SW480 (cell line): Measurements from ENCODE around the gene ZFYVE28.

ENCODE experiments used
- DNase-seq: peaks from one replicate; pipeline ENCODE4 v3.0.0-alpha.2; 2016; ENCODE audit warnings: low spot score

The ZFYVE28 gene

GRCh38 chr4:2302387-2303119 is 115.9 kb downstream of the ZFYVE28 start:
- DNase-seq: no peak

GRCh38 chr4:2301806-2302205 is 116.6 kb downstream of the ZFYVE28 start:
- DNase-seq: no peak

DNA sequence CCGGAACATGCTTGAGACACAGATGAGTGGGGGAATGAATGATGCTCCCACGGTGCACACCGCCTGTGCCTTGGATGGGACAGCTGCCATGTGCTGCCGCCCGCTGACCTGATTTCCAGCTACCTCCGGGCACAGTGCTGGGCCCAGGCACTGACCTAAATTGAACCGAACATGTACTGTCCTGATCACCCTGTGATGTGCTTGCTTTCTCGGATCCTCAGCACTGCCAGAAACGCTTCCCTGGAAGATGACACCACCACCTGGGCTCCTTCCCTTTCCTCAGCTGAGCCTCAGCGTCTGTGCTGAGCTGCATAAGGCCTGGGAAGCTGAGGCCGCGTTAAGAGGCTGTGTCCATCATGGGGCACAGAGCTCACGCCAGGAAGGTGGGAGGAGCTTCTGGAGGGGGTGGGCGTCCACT is 117.2 kb downstream of the ZFYVE28 start:
- no peak for DNase-seq

DNA sequence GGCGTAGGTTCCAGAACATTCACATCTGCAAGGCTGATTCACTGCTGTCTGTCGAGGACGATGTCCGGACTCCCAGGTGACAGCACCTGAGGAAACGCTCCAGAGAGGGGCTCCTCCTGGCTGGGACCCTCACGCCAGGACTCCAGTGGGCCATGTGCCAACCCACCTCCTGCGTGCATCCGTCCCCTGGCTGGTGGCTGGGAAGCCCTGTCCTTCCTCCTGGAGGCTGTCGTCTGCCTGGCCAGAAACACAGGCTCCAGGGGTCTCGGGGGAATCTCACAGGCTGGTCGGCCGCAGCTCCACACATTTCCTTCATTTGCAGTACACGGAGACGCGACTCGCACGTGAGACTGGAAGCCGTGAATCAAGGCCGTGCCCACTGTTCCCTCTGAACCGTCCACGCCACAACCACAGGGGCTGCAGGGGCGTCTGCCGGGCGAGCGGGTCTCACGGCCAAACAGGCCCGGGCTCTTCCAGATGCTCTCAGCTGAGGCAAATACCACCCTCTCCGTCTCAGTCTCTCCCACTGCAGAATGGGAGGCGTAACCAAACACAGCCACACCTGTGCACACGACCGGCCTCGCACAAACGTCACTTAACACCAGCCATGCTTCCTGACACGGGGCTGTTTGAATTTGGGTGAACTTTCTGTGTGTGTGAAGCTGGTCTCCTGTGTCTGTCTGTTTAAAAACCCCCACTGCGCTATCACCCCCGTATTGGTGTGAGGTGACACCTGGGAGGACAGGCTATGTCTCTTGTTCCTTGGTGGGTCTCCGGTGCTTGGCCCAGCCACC is 117.8 kb downstream of the ZFYVE28 start:
- no peak for DNase-seq

DNA sequence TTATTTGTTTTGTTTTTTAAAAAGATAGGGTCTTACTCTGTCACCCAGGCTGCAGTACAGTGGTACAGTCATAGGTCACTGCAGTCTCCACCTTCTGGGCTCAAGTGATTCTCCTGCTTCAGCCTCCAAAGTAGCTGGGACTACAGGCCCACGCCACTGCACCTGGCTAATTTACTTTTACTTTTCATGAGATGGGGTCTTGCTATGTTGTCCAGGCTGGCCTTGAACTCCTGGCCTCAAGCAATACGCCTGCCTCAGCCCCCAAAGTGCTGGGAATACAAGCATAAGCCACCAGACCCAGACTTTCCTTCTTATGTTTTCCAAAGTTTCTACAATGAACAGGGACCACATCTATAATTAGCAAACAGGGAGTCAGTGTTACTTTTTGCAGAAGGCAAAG is 118.7 kb downstream of the ZFYVE28 start:
- DNase-seq: no peak

DNA sequence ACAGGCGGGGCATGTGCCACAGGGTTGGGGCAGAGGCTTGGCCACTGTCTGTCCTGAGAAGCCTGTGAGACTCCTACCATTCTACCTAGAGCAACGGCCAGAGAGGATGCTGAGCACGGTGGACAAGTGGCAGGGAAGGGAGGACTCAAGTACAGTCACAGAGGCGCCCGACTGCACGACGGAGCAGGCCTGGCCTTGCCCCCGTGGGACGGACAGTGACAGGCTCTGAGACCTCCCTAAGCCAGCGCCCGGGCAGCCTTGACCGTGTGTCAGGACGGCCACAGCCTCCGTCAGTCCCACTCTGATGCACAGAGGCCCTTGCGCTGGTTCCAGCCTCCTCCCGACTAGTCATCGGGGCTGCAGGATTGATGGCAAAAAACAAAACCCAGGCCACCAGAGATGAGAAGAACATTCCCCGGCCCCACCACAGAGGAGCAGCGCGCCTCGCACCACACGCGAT is 119.9 kb downstream of the ZFYVE28 start:
- no peak for DNase-seq

GRCh38 chr4:2297606-2298531 is 120.6 kb downstream of the ZFYVE28 start:
- no peak for DNase-seq

GRCh38 chr4:2296631-2297601 is 121.5 kb downstream of the ZFYVE28 start:
- no peak for DNase-seq

- no peak for DNase-seq
These were observed 122.5 kb downstream of the ZFYVE28 start for GRCh38 chr4:2295900-2296442.

- no peak for DNase-seq
These were observed 122.9 kb downstream of the ZFYVE28 start for GRCh38 chr4:2295500-2295899.

GRCh38 chr4:2292646-2293108 is 125.8 kb downstream of the ZFYVE28 start:
- no peak for DNase-seq

DNA sequence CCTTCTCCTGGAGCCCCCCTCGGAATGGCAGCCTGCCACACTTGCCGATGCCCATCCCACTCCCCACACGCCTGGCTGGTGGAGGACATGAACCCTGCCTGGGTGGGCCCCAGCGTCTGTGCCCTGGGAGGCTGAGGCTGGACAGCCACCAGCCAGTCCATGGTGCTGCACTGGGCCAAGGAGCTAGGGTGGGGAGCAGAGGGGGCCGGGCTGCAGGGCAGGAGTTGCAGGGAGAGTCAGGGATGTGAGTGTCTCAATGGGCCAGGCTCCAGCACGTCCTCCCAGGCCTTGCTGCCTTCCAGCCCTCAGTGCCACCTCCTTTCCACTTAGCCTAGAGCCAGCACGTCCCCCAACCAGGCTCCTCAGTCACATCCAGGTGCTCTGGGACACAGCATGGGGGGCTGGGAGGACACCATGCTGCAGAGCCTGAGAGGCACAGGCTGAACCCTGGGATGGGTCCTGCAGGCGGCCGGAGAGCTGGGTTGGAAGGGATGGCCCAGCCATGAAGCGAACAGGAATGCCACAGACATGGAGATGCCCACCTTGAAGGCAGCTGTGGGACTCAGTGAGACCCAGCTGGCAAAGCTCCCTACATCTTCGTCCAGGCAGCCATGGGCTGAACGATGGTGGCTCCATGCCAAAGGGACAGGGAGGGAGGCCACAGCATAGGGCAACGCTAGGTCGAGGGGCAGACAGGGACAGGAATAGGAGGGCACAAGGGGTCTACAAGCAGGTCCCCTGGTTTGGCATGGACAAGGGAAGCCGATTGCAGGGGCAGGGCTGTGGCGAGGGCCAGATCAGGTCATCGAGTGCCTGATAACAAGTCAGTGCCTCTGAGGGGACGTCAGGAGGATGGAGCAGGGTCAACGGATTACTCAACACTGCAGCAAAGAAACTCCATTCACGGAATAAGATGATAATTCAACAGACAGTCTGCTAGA is 126.5 kb downstream of the ZFYVE28 start:
- DNase-seq: no peak

GRCh38 chr4:2290974-2291704 is 127.3 kb downstream of the ZFYVE28 start:
- DNase-seq: no peak

GRCh38 chr4:2290488-2290887 is 128.0 kb downstream of the ZFYVE28 start:
- no peak for DNase-seq

DNA sequence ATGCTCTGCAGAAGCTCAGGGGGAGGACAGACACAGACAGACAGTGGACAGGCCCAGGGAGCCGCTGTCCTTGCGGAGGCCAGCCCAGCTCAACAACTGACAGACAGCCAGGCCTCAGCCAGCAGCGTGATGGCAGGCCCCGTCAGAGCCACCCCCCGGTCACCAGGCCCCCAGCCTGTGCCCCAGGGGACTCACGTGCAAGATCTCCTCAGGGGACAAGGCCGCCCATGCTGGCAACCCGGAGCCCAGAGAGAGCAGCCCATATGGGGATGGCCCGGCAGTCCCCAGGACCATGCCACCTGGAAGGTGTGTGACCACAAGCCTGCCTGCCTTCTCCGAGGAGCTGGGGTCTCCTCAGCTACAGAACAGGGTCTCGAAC is 128.5 kb downstream of the ZFYVE28 start:
- DNase-seq: no peak

- no peak for DNase-seq
These were observed 129.0 kb downstream of the ZFYVE28 start for GRCh38 chr4:2289311-2289954.

GRCh38 chr4:2288051-2288541 is 130.3 kb downstream of the ZFYVE28 start:
- DNase-seq: no peak

GRCh38 chr4:2287594-2287915 is 130.9 kb downstream of the ZFYVE28 start:
- no peak for DNase-seq
